A549 (cell line): Measurements from ENCODE around the gene FAM107B. TPM values are rescaled to one million over a fixed set of nuclear protein-coding genes. Genes with fewer than 3 reads are reported as not detected.

Experiments used
- ATAC-seq, 2 experiments: fragments of 200-7000 bp in 1 of 2; fragments of >200 bp in 1 of 2; cut with Nextera tagmentation in 1 of 2; cut with Tn5 transposase in 1 of 2; 3 replicates each; pipeline versions ENCODE4 v1.8.0 to v1.9.1; 2018 to 2020; ENCODE audit warnings: mild to moderate bottlenecking in 1 of 2, moderate library complexity in 1 of 2
- CTCF ChIA-PET: fragments of 300-600 bp; sonication (Branson Sonifier 250); formaldehyde crosslinking; extraction: SDS; loops from one replicate; lab custom pipeline; 2021; ENCODE audit warnings: antibody characterized with exemption, inconsistent platforms; lab: Yijun Ruan, JAX
- POLR2A ChIA-PET: fragments of 350-600 bp; formaldehyde crosslinking; extraction: SDS; loops from one replicate; lab custom pipeline; 2021; ENCODE audit warnings: antibody characterized with exemption, inconsistent platforms; lab: Yijun Ruan, JAX
- DNase-seq, 2 experiments: peaks; one replicate each; pipeline versions ENCODE4 v3.0.0 to v3.0.0-alpha.2; 2011 to 2016; ENCODE audit warnings: low read depth in 1 of 2, low spot score in 1 of 2
- FAIRE-seq: peaks from 2 replicates; lab custom pipeline; 2011; peaks lifted over from hg19 to GRCh38; lab: Jason Lieb, UNC
- H3K27ac ChIP-seq, 2 experiments: fragments of >200 bp; sonication (Bioruptor Twin); formaldehyde crosslinking; 3 replicates each; pipeline ENCODE4 v1.5.1; 2016 to 2017
- H3K4me1 ChIP-seq: fragments of >200 bp; sonication (Bioruptor Twin); formaldehyde crosslinking; 3 replicates; pipeline ENCODE4 v1.6.1; 2016
- H3K4me2 ChIP-seq: fragments of >200 bp; sonication (Bioruptor Twin); formaldehyde crosslinking; 3 replicates; pipeline ENCODE4 v1.6.1; 2016
- H3K4me3 ChIP-seq: fragments of >200 bp; sonication (Bioruptor Twin); formaldehyde crosslinking; 3 replicates; pipeline ENCODE4 v1.5.1; 2016
- H3K9me3 ChIP-seq: fragments of >200 bp; sonication (Bioruptor Twin); formaldehyde crosslinking; 3 replicates; pipeline ENCODE4 v1.6.1; 2016
- ATOH8 ChIP-seq: fragments of 250-450 bp; sonication (Bioruptor Pico); IDR thresholded peaks from 2 replicates; pipeline ENCODE4 v1.5.0; 2020; ENCODE audit warnings: low read depth, mild to moderate bottlenecking, moderate library complexity
- BHLHE40 ChIP-seq: IDR thresholded peaks from 2 replicates; pipeline ENCODE4 v1.6.1; 2012; ENCODE audit warnings: low read depth, low read length, inconsistent platforms
- CBX8 ChIP-seq: fragments of 200-600 bp; sonication (generic); IDR thresholded peaks from 2 replicates; pipeline ENCODE4 v1.6.1; 2016
- CHD2 ChIP-seq: fragments of 150-350 bp; IDR thresholded peaks from 2 replicates; pipeline ENCODE4 v1.6.1; 2014; ENCODE audit warnings: low read length; ENCODE audit not compliant: partially characterized antibody
- EHF ChIP-seq: fragments of 250-450 bp; sonication (Bioruptor Pico); IDR thresholded peaks from 2 replicates; pipeline ENCODE4 v1.5.0; 2020; ENCODE audit warnings: mild to moderate bottlenecking
- EHMT2 ChIP-seq: fragments of 200-600 bp; sonication (generic); IDR thresholded peaks from 2 replicates; pipeline ENCODE4 v1.6.1; 2016; ENCODE audit warnings: antibody characterized with exemption, low read depth, mild to moderate bottlenecking, moderate library complexity
- EP300 ChIP-seq, 2 experiments: fragments of >200 bp; sonication (Bioruptor Twin); formaldehyde crosslinking; IDR thresholded peaks; 2 replicates in 1 of 2; 3 replicates in 1 of 2; pipeline ENCODE4 v1.6.1; 2016 to 2017
- FOSB ChIP-seq: fragments of 250-450 bp; sonication (Bioruptor Pico); IDR thresholded peaks from 2 replicates; pipeline ENCODE4 v1.5.0; 2020; ENCODE audit warnings: mild to moderate bottlenecking, moderate library complexity
- FOXS1 ChIP-seq: fragments of 250-450 bp; sonication (Bioruptor Pico); IDR thresholded peaks from 2 replicates; pipeline ENCODE4 v1.5.0; 2020; ENCODE audit warnings: mild to moderate bottlenecking, moderate library complexity
- GATA3 ChIP-seq: IDR thresholded peaks from 2 replicates; pipeline ENCODE4 v1.6.1; 2012; ENCODE audit warnings: borderline replicate concordance
- HDAC2 ChIP-seq: fragments of 200-600 bp; sonication (generic); IDR thresholded peaks from 2 replicates; pipeline ENCODE4 v1.6.1; 2016
- HMGXB4 ChIP-seq: fragments of 250-450 bp; sonication (Bioruptor Pico); IDR thresholded peaks from 2 replicates; pipeline ENCODE4 v1.5.0; 2021; ENCODE audit warnings: mild to moderate bottlenecking, moderate library complexity, borderline replicate concordance
- HOXB13 ChIP-seq: fragments of 250-450 bp; sonication (Bioruptor Pico); IDR thresholded peaks from 2 replicates; pipeline ENCODE4 v1.5.0; 2020; ENCODE audit warnings: low read depth, mild to moderate bottlenecking, moderate library complexity
- HOXB5 ChIP-seq: fragments of 250-450 bp; sonication (Bioruptor Pico); IDR thresholded peaks from 2 replicates; pipeline ENCODE4 v1.5.0; 2020; ENCODE audit warnings: mild to moderate bottlenecking, moderate library complexity
- KDM1A ChIP-seq: fragments of 200-600 bp; sonication (generic); IDR thresholded peaks from 2 replicates; pipeline ENCODE4 v1.6.1; 2016; ENCODE audit warnings: low read depth, mild to moderate bottlenecking
- KDM5A ChIP-seq: fragments of 200-600 bp; sonication (generic); IDR thresholded peaks from 2 replicates; pipeline ENCODE4 v1.6.1; 2016; ENCODE audit warnings: antibody characterized with exemption, mild to moderate bottlenecking
- MAZ ChIP-seq: fragments of 150-350 bp; IDR thresholded peaks from 2 replicates; pipeline ENCODE4 v1.6.1; 2014; ENCODE audit warnings: antibody characterized with exemption, low read depth, low read length, borderline replicate concordance
- MYC ChIP-seq: IDR thresholded peaks from 2 replicates; pipeline ENCODE4 v1.6.1; 2012; ENCODE audit warnings: mild to moderate bottlenecking, inconsistent platforms, low read length, improper control_type of control experiment, borderline replicate concordance
- NFE2L2 ChIP-seq: fragments of 150-350 bp; conservative IDR thresholded peaks from 2 replicates; pipeline ENCODE4 v1.6.1; 2014; ENCODE audit warnings: low read length
- PBX3 ChIP-seq: IDR thresholded peaks from 2 replicates; pipeline ENCODE4 v1.6.1; 2012
- RAD21 ChIP-seq, 2 experiments: fragments of >200 bp in 1 of 2; sonication (Bioruptor Twin) in 1 of 2; formaldehyde crosslinking in 1 of 2; IDR thresholded peaks in 1 of 2; conservative IDR thresholded peaks in 1 of 2; 2 replicates in 1 of 2; 3 replicates in 1 of 2; pipeline ENCODE4 v1.6.1; 2012 to 2018; ENCODE audit warnings: inconsistent platforms in 1 of 2
- SMC3 ChIP-seq: fragments of >200 bp; sonication (Bioruptor Twin); formaldehyde crosslinking; IDR thresholded peaks from 3 replicates; pipeline ENCODE4 v1.6.1; 2018; ENCODE audit warnings: inconsistent platforms
- USF2 ChIP-seq: fragments of 450-650 bp; IDR thresholded peaks from 2 replicates; pipeline ENCODE4 v1.6.1; 2014; ENCODE audit warnings: antibody characterized with exemption
- ZFP36 ChIP-seq: fragments of 450-650 bp; IDR thresholded peaks from 2 replicates; pipeline ENCODE4 v1.6.1; 2014; ENCODE audit warnings: borderline replicate concordance; ENCODE audit not compliant: partially characterized antibody
- ZNF302 ChIP-seq: fragments of 250-450 bp; sonication (Bioruptor Pico); IDR thresholded peaks from 2 replicates; pipeline ENCODE4 v1.9.0; 2021; ENCODE audit warnings: inconsistent platforms, mild to moderate bottlenecking, moderate library complexity
- WGBS: methylation state at CpG from one replicate; pipeline ENCODE4 v1.1.6; 2017; ENCODE audit errors: missing lambda C conversion rate; 5-methylcytosine and 5-hydroxymethylcytosine counted together
- polyA plus RNA-seq, 4 experiments: library from polyadenylated mRNA; depleted of rRNA in 3 of 4; stranded (reverse); fragments of >200 nt; fragmentation: RNase III in 1 of 4; extraction: RNeasy Plus Mini Kit Qiagen cat#74134 plus additional on column Dnase treatment in 1 of 4; gene quantifications; 2 replicates in 3 of 4; 3 replicates in 1 of 4; pipeline ENCODE4 v1.2.3, GENCODE V29; 2011 to 2017
- TF ChIP-seq, protein P1 (sequence below): IDR thresholded peaks from 2 replicates; pipeline ENCODE4 v1.6.1; 2012; ENCODE audit warnings: low read depth, borderline replicate concordance

Gene FAM107B
- polyA plus RNA-seq, 2 of the 4 experiments (the other 2 are of a cell fraction), result 99.9 to 173 TPM

- DNase-seq, result no peak
- ChIA-PET POLR2A (no interaction called here), CTCF (interaction anchor here (2.1 kb wide), 1 partner anchor 9 kb away, joined by 8 read pairs; no protein-coding TSS in a partner anchor)
- Histone ChIP-seq H3K9me3 (no peaks in the 10 kb centered on the region), H3K4me3 (no peak overlapping the region), H3K4me2 (no peak overlapping the region), H3K27ac (no peak overlapping the region), H3K4me1 (no peaks in the 10 kb centered on the region)
- no peak for TF ChIP-seq ZFP36
- TF ChIP-seq MYC, result no peak
- no peak for TF ChIP-seq FOSB
- TF ChIP-seq RAD21 (conservative IDR thresholded peaks at IDR 0.05 in 1 of 2, IDR thresholded peaks at IDR 0.05 in 1 of 2), result no peak
- TF ChIP-seq EHF (CRISPR knock-in tag), result no peak
- TF ChIP-seq, protein P1, sequence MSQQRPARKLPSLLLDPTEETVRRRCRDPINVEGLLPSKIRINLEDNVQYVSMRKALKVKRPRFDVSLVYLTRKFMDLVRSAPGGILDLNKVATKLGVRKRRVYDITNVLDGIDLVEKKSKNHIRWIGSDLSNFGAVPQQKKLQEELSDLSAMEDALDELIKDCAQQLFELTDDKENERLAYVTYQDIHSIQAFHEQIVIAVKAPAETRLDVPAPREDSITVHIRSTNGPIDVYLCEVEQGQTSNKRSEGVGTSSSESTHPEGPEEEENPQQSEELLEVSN, result no peak
- TF ChIP-seq HDAC2, result no peak
- no peak for TF ChIP-seq ATOH8 (CRISPR knock-in tag)
- TF ChIP-seq USF2, result no peak
- TF ChIP-seq SMC3, result no peak
- TF ChIP-seq MAZ, result no peak
- no peak for TF ChIP-seq HOXB13 (CRISPR knock-in tag)
- no peak for TF ChIP-seq KDM5A
- no peak for TF ChIP-seq HOXB5 (CRISPR knock-in tag)
- TF ChIP-seq CBX8, result no peak
- no peak for TF ChIP-seq HMGXB4 (CRISPR knock-in tag)
- no peak for TF ChIP-seq ZNF302 (CRISPR knock-in tag)
- TF ChIP-seq CHD2, result no peak
- no peak for TF ChIP-seq EHMT2
- TF ChIP-seq BHLHE40, result no peak
- no peak for FAIRE-seq
- no peak for ATAC-seq
- WGBS, result 79% methylated on average over 3 of the region's 3 CpGs
Observed at GRCh38 chr10:14695847-14696480, 78.7 kb downstream of the FAM107B start.

- FAIRE-seq, result no peak
- Histone ChIP-seq H3K27ac (no peak overlapping the region), H3K4me1 (no peaks in the 10 kb centered on the region), H3K4me3 (no peak overlapping the region), H3K4me2 (no peak overlapping the region), H3K9me3 (no peaks in the 10 kb centered on the region)
- ChIA-PET POLR2A (no interaction called here), CTCF (no interaction called here)
- WGBS, result 97% methylated on average over 2 of the region's 2 CpGs
- no peak for DNase-seq
- TF ChIP-seq BHLHE40, result no peak
- TF ChIP-seq HOXB5 (CRISPR knock-in tag), result no peak
- TF ChIP-seq KDM1A, result no peak
- TF ChIP-seq ZFP36, result no peak
- no peak for TF ChIP-seq EP300 (IDR thresholded peaks at IDR 0.05)
- TF ChIP-seq HOXB13 (CRISPR knock-in tag), result no peak
- TF ChIP-seq MAZ, result no peak
- TF ChIP-seq NFE2L2, result no peak
- TF ChIP-seq GATA3, result no peak
- TF ChIP-seq FOXS1 (CRISPR knock-in tag), result no peak
- TF ChIP-seq PBX3, result no peak
- no peak for ATAC-seq
Observed at GRCh38 chr10:14693891-14694290, 80.8 kb downstream of the FAM107B start.
